ENCODE results near the gene SERPINB1.

The SERPINB1 gene

GRCh38 chr6:2823104-2823850 is 18.4 kb downstream of the SERPINB1 start:
- no peaks in the 10 kb centered on the region; the same call in 1 of the 2 replicates for H3K4me1 ChIP-seq
- no peaks in the 10 kb centered on the region for H3K36me3 ChIP-seq
- no peaks in the 10 kb centered on the region for H3K27me3 ChIP-seq
- no peaks in the 10 kb centered on the region; the same call in 1 of the 2 replicates for H3K9me3 ChIP-seq
- no peak for TF ChIP-seq CTCF (IDR thresholded peaks at IDR 0.05; ENCODE audit: low read depth, low read length)
- H3K4me3 ChIP-seq (ENCODE audit: low read depth, low read length) = no peak overlapping the region
- no peak for DNase-seq

GRCh38 chr6:2821554-2821953 is 20.1 kb downstream of the SERPINB1 start:
- no peak overlapping the region for H3K4me3 ChIP-seq (ENCODE audit: low read depth, low read length)
- H3K9me3 ChIP-seq = no peaks in the 10 kb centered on the region; the same call in 1 of the 2 replicates
- no peaks in the 10 kb centered on the region for H3K27me3 ChIP-seq
- H3K36me3 ChIP-seq = no peaks in the 10 kb centered on the region
- H3K4me1 ChIP-seq = no peaks in the 10 kb centered on the region; the same call in 1 of the 2 replicates
- DNase-seq = no peak
- no peak for TF ChIP-seq CTCF (IDR thresholded peaks at IDR 0.05; ENCODE audit: low read depth, low read length)

- H3K9me3 ChIP-seq = no peaks in the 10 kb centered on the region
- H3K4me1 ChIP-seq = no peaks in the 10 kb centered on the region; the same call in 1 of the 2 replicates
- no peak overlapping the region for H3K4me3 ChIP-seq (ENCODE audit: low read depth, low read length)
- no peaks in the 10 kb centered on the region for H3K36me3 ChIP-seq
- no peaks in the 10 kb centered on the region for H3K27me3 ChIP-seq
- no peak for TF ChIP-seq CTCF (IDR thresholded peaks at IDR 0.05; ENCODE audit: low read depth, low read length)
- no peak for DNase-seq
These were observed 21.2 kb downstream of the SERPINB1 start for GRCh38 chr6:2820415-2820814.

- TF ChIP-seq CTCF (IDR thresholded peaks at IDR 0.05; ENCODE audit: low read depth, low read length) = no peak
- H3K4me3 ChIP-seq (ENCODE audit: low read depth, low read length) = no peak overlapping the region
- H3K36me3 ChIP-seq = no peaks in the 10 kb centered on the region
- H3K4me1 ChIP-seq = no peaks in the 10 kb centered on the region; the same call in 1 of the 2 replicates
- no peaks in the 10 kb centered on the region for H3K9me3 ChIP-seq
- no peaks in the 10 kb centered on the region for H3K27me3 ChIP-seq
- DNase-seq = no peak
These were observed 21.7 kb downstream of the SERPINB1 start for GRCh38 chr6:2819978-2820377.

GRCh38 chr6:2819115-2819514 is 22.5 kb downstream of the SERPINB1 start:
- TF ChIP-seq CTCF (IDR thresholded peaks at IDR 0.05; ENCODE audit: low read depth, low read length) = no peak
- Histone ChIP-seq H3K27me3 (no peaks in the 10 kb centered on the region), H3K4me1 (no peaks in the 10 kb centered on the region; the same call in 1 of the 2 replicates), H3K9me3 (no peaks in the 10 kb centered on the region), H3K4me3 (ENCODE audit: low read depth, low read length) (no peak overlapping the region), H3K36me3 (no peaks in the 10 kb centered on the region)
- DNase-seq = no peak

- DNase-seq = no peak
These were observed 23.1 kb downstream of the SERPINB1 start for GRCh38 chr6:2818593-2818992.

More at GRCh38 chr6:2818593-2818992, 23.1 kb downstream of the SERPINB1 start:
- no peak for TF ChIP-seq CTCF (IDR thresholded peaks at IDR 0.05; ENCODE audit: low read depth, low read length)
- H3K27me3 ChIP-seq = no peaks in the 10 kb centered on the region
- no peaks in the 10 kb centered on the region for H3K36me3 ChIP-seq
- no peak overlapping the region for H3K4me3 ChIP-seq (ENCODE audit: low read depth, low read length)
- no peaks in the 10 kb centered on the region for H3K9me3 ChIP-seq
- no peaks in the 10 kb centered on the region; the same call in 1 of the 2 replicates for H3K4me1 ChIP-seq

All from BE2C (cell line).